ACC112 (cell line): Measurements from ENCODE around the gene CCDC3.

Experiments used
- H2AFZ ChIP-seq: fragments of 200-600 bp; sonication (generic); one replicate; pipeline ENCODE4 v1.6.0; 2017; ENCODE audit warnings: antibody characterized with exemption, low read length; ENCODE audit not compliant: unreplicated experiment
- H3K27ac ChIP-seq: fragments of 200-600 bp; sonication (generic); 2 replicates; pipeline ENCODE4 v1.5.1; 2014; ENCODE audit warnings: low read depth, mild to moderate bottlenecking, antibody characterized with exemption, low read length, moderate library complexity
- H3K27me3 ChIP-seq: fragments of 200-600 bp; sonication (generic); 2 replicates; pipeline ENCODE4 v1.6.1; 2014; ENCODE audit warnings: mild to moderate bottlenecking, antibody characterized with exemption, low read length, moderate library complexity, mixed read lengths; ENCODE audit not compliant: insufficient read depth
- H3K36me3 ChIP-seq: fragments of 200-600 bp; sonication (generic); 2 replicates; pipeline ENCODE4 v1.6.1; 2016; ENCODE audit warnings: mild to moderate bottlenecking, antibody characterized with exemption, low read length, moderate library complexity, mixed read lengths; ENCODE audit not compliant: insufficient read depth
- H3K4me1 ChIP-seq: fragments of 200-600 bp; sonication (generic); one replicate; pipeline ENCODE4 v1.6.1; 2016; ENCODE audit warnings: low read length, mixed read lengths; ENCODE audit not compliant: insufficient read depth, unreplicated experiment, control insufficient read depth
- H3K4me3 ChIP-seq: fragments of 200-600 bp; sonication (generic); 2 replicates; pipeline ENCODE4 v1.5.1; 2014; ENCODE audit warnings: mild to moderate bottlenecking, low read depth, low read length
- H3K79me2 ChIP-seq: fragments of 200-600 bp; sonication (generic); one replicate; pipeline ENCODE4 v1.6.0; 2016; ENCODE audit warnings: low read length; ENCODE audit not compliant: control insufficient read depth, unreplicated experiment, insufficient read depth

CCDC3 gene

GRCh38 chr10:12975906-12976305 is 25.6 kb downstream of the CCDC3 start:
- Histone ChIP-seq H3K79me2 (no peaks in the 10 kb centered on the region), H2AFZ (no peak overlapping the region), H3K36me3 (no peaks in the 10 kb centered on the region), H3K27me3 (peaks cover 19% of the 10 kb centered on the region), H3K4me3 (no peak overlapping the region), H3K4me1 (no peaks in the 10 kb centered on the region), H3K27ac (no peak overlapping the region)

DNA sequence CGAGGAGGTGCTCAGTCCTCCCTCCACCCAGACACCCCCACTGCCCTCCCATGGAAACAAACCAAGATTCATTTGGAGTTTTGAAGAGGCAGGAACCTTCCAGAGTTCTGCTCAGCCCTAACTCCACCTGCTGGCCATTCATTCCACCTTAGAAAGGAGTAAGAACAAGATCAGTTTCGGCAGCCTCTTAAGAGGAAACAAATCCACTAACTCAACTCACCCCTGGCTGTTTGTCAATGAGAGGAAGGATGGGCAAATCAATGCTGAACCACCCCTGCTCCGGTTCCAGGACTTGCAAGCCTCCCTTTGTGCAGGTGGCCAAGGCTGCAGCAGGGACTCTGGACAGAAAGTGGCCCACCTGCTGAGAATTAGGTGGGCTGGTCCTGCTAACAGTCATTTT is 26.2 kb downstream of the CCDC3 start:
- Histone ChIP-seq H3K27me3 (peaks cover 18% of the 10 kb centered on the region), H2AFZ (no peak overlapping the region), H3K36me3 (no peaks in the 10 kb centered on the region), H3K4me3 (no peak overlapping the region), H3K4me1 (no peaks in the 10 kb centered on the region), H3K79me2 (no peaks in the 10 kb centered on the region), H3K27ac (no peak overlapping the region)

DNA sequence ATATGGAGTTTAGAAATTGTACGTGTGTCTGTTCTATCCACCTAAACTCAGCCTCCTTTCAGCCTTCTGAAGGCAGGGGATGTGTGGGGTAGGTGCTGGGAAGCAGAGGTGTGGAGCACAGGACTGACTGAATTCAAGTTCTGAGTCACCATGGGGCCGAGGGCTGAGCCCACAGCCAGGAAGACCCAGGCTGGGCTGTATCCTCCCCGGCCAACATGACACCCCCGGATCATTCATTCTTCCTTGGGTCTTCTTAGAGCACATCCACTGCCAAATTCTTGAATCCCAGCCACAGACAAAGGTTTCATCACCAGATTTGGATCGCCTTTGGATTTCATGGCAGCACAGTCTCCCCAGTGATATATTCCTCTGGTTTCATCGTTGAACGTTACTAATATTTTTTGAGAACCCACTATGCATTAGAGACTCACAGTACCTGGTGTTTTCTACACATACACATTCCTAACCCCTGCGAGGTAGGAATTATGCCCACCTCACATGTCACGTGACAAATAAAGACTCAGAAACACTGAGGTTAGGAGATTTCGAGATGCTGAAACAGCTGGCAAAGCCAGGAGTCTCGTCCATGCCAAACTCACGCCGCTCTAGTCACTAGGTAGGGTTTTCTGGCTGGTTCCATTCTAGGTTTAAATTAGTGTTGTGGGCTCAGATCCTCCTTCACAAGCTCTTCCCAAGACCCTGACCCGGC is 26.9 kb downstream of the CCDC3 start:
- peaks cover 3% of the 10 kb centered on the region for H3K4me1 ChIP-seq
- H3K36me3 ChIP-seq, result no peaks in the 10 kb centered on the region
- no peak overlapping the region for H3K4me3 ChIP-seq
- H2AFZ ChIP-seq, result no peak overlapping the region
- no peak overlapping the region for H3K27ac ChIP-seq
- peaks cover 12% of the 10 kb centered on the region for H3K27me3 ChIP-seq
- no peaks in the 10 kb centered on the region for H3K79me2 ChIP-seq

GRCh38 chr10:12974078-12974477 is 27.4 kb downstream of the CCDC3 start:
- no peak overlapping the region for H3K27ac ChIP-seq
- H2AFZ ChIP-seq, result no peak overlapping the region
- H3K79me2 ChIP-seq, result no peaks in the 10 kb centered on the region
- 0 out of 2 replicates have a peak, but pooled peaks cover under 1% of the 10 kb centered on the region for H3K36me3 ChIP-seq
- no peak overlapping the region for H3K4me3 ChIP-seq
- peaks cover 3% of the 10 kb centered on the region for H3K4me1 ChIP-seq
- peaks cover 8% of the 10 kb centered on the region for H3K27me3 ChIP-seq

- Histone ChIP-seq H3K27ac (no peak overlapping the region), H3K36me3 (0 out of 2 replicates have a peak, but pooled peaks cover 3% of the 10 kb centered on the region), H3K4me1 (peaks cover 3% of the 10 kb centered on the region), H3K79me2 (no peaks in the 10 kb centered on the region), H3K27me3 (peaks cover 1% of the 10 kb centered on the region), H3K4me3 (no peak overlapping the region), H2AFZ (no peak overlapping the region)
These were observed 28.3 kb downstream of the CCDC3 start for GRCh38 chr10:12973149-12973718.

- H3K4me1 ChIP-seq, result peaks cover 3% of the 10 kb centered on the region
- H3K36me3 ChIP-seq, result 0 out of 2 replicates have a peak, but pooled peaks cover 3% of the 10 kb centered on the region
- H2AFZ ChIP-seq, result no peak overlapping the region
- H3K79me2 ChIP-seq, result no peaks in the 10 kb centered on the region
- no peak overlapping the region for H3K4me3 ChIP-seq
- H3K27me3 ChIP-seq, result no peaks in the 10 kb centered on the region
- no peak overlapping the region for H3K27ac ChIP-seq
These were observed 29.4 kb downstream of the CCDC3 start for GRCh38 chr10:12972146-12972545.

DNA sequence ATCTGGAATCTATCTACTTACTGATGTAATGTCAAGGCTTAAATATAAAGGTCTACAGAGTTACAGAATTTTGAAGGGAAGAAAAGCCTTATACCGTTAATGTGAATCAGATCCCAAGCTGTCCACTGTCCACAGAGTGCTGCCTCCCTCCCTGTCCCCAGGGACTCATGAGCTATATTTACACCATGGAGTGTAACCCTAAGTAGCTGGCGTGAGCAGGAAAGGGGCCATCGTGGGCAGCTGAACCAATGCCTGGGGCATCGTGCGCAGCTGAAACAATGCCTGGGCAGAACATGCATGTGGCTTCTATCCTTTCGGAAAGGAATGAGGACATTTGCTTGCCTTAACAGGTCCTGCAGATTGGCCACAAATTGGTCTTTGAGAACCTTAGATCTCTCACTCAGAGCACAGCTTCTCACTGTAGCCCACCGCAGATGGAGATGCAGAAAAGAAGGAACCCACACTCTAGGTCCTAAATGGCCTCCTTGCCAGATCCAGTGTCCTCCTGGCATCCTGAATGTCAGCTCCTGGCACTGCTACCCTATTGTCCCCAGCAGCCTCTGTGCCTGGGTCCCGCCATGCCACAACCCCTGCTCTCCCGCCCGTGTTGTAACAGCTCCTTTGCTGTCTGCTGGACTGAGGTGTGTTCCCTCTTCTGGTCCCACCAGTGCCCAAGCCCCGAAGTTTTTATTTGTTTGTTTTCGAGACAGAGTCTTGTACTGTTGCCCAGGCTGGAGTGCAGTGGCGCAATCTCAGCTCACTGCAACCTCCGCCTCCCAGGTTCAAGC is 30.3 kb downstream of the CCDC3 start:
- Histone ChIP-seq H3K79me2 (no peaks in the 10 kb centered on the region), H3K4me3 (no peak overlapping the region), H3K27ac (no peak overlapping the region), H3K4me1 (peaks cover 3% of the 10 kb centered on the region), H3K36me3 (0 out of 2 replicates have a peak, but pooled peaks cover 3% of the 10 kb centered on the region), H2AFZ (no peak overlapping the region), H3K27me3 (no peaks in the 10 kb centered on the region)

DNA sequence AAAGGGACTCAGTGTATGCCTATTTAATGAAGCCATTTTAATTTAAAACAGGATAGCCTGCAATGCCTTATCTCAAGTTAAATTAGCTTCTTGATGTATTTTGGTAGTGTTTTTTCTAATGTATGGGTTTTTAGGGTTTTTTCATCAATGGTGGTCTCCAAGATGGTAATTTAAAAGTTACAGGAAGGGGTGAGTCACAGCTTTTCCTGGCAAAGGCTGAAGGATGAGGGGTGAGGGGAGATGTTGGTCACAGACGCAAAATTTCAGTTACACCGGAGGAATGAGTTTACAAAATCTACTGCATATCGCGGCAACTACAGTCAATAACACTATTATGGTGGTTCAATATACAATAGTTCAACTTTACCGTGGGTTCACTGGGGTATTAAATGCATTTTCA is 31.6 kb downstream of the CCDC3 start:
- Histone ChIP-seq H3K36me3 (0 out of 2 replicates have a peak, but pooled peaks cover 3% of the 10 kb centered on the region), H2AFZ (no peak overlapping the region), H3K27me3 (no peaks in the 10 kb centered on the region), H3K4me3 (no peak overlapping the region), H3K27ac (no peak overlapping the region), H3K79me2 (no peaks in the 10 kb centered on the region), H3K4me1 (peaks cover 7% of the 10 kb centered on the region)

DNA sequence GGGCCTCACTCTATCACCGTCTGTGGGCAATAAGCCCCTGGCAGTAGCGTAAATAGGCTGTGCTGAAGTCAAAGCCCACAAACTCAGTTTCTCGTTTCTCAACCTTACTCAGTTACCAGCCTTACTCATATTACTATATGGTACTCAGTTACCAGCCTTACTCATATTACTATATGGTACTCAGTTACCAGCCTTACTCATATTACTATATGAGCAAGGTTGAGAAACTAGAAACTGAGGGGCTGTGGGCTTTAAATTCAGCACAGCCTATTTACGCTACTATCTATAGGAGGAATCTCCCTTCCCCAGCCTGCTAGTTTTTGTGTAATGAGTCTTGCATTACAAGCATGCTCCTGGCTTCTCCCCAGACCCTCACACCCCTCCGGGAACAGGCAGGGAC is 35.4 kb downstream of the CCDC3 start:
- Histone ChIP-seq H3K27ac (no peak overlapping the region), H2AFZ (no peak overlapping the region), H3K79me2 (no peaks in the 10 kb centered on the region), H3K4me3 (no peak overlapping the region), H3K4me1 (peaks cover 7% of the 10 kb centered on the region), H3K36me3 (0 out of 2 replicates have a peak, but pooled peaks cover 3% of the 10 kb centered on the region), H3K27me3 (0 out of 2 replicates have a peak, but pooled peaks cover 5% of the 10 kb centered on the region)

DNA sequence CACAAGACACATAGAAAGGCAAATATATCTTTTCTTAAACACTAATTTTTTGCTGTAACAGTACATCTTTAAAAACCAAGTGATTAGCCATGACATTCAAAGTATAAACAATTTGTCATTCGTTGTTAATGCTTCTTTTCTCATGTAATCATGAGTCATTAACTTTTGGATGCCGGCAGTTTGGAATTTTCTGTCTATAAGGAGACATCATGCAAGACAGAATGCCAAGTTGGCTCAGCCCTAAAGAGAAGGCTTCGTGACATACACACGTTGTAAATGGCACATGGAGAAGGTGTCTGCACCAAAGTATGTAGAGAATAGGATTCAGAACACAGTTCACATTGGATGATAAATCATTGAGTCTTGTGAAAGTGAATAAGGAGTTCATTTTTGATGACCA is 35.9 kb downstream of the CCDC3 start:
- Histone ChIP-seq H2AFZ (no peak overlapping the region), H3K27ac (no peak overlapping the region), H3K27me3 (0 out of 2 replicates have a peak, but pooled peaks cover 5% of the 10 kb centered on the region), H3K4me3 (no peak overlapping the region), H3K79me2 (no peaks in the 10 kb centered on the region), H3K36me3 (0 out of 2 replicates have a peak, but pooled peaks cover 3% of the 10 kb centered on the region), H3K4me1 (peaks cover 7% of the 10 kb centered on the region)
